OCI-LY1 (cell line): Measurements from ENCODE around the gene CHI3L1.
A peak's percentile ranks its signal among the peaks of the same experiment; 100 is the strongest.

ENCODE experiments used
- H2AFZ ChIP-seq: fragments of 200-600 bp; sonication (generic), shearing (Covaris generic); 2 replicates; pipeline ENCODE4 v1.6.0; 2014; ENCODE audit warnings: antibody characterized with exemption, mild to moderate bottlenecking, low read length
- H3F3A ChIP-seq: fragments of 200-600 bp; sonication (generic), shearing (Covaris generic); 2 replicates; pipeline ENCODE4 v1.6.0; 2014; ENCODE audit warnings: mild to moderate bottlenecking, antibody characterized with exemption, low read length, moderate library complexity; ENCODE audit not compliant: insufficient read depth
- H3K27ac ChIP-seq: fragments of 200-600 bp; sonication (generic); 2 replicates; pipeline ENCODE4 v1.5.1; 2014; ENCODE audit warnings: low read length, mixed run types, mild to moderate bottlenecking, low read depth; ENCODE audit not compliant: poor library complexity, severe bottlenecking
- H3K27me3 ChIP-seq: fragments of 200-600 bp; sonication (generic); 2 replicates; pipeline ENCODE4 v1.6.0; 2014; ENCODE audit warnings: antibody characterized with exemption, mild to moderate bottlenecking, low read length, moderate library complexity; ENCODE audit not compliant: insufficient read depth
- H3K36me3 ChIP-seq: fragments of 200-600 bp; sonication (generic); 2 replicates; pipeline ENCODE4 v1.6.1; 2014; ENCODE audit warnings: mild to moderate bottlenecking, antibody characterized with exemption, low read length, moderate library complexity, mixed read lengths; ENCODE audit not compliant: insufficient read depth
- H3K4me1 ChIP-seq: fragments of 200-600 bp; sonication (generic); 2 replicates; pipeline ENCODE4 v1.5.1; 2014; ENCODE audit warnings: mild to moderate bottlenecking, low read length, moderate library complexity; ENCODE audit not compliant: insufficient read depth, severe bottlenecking
- H3K4me2 ChIP-seq: fragments of 200-600 bp; sonication (generic), shearing (Covaris generic); 2 replicates; pipeline ENCODE4 v1.6.1; 2014; ENCODE audit warnings: low read length
- H3K4me3 ChIP-seq: fragments of 200-600 bp; sonication (generic); 2 replicates; pipeline ENCODE4 v1.5.1; 2014; ENCODE audit warnings: low read length, low read depth, mild to moderate bottlenecking, mixed read lengths; ENCODE audit not compliant: poor library complexity, severe bottlenecking
- H3K79me2 ChIP-seq: fragments of 200-600 bp; shearing (Covaris generic); 2 replicates; pipeline ENCODE4 v1.6.1; 2016; ENCODE audit warnings: mixed run types, low read length, mixed read lengths; ENCODE audit not compliant: insufficient read depth
- H3K9ac ChIP-seq: fragments of 200-600 bp; sonication (generic), shearing (Covaris generic); 2 replicates; pipeline ENCODE4 v1.6.1; 2014; ENCODE audit warnings: mild to moderate bottlenecking, low read length, mixed read lengths
- H3K9me2 ChIP-seq: fragments of 200-600 bp; sonication (generic), shearing (Covaris generic); 2 replicates; pipeline ENCODE4 v1.6.1; 2014; ENCODE audit warnings: low read depth, mild to moderate bottlenecking, low read length, mixed read lengths
- H3K9me3 ChIP-seq: fragments of 200-600 bp; shearing (Covaris generic); 2 replicates; pipeline ENCODE4 v1.6.1; 2014; ENCODE audit warnings: low read length, mixed read lengths
- H4K20me1 ChIP-seq: fragments of 200-600 bp; sonication (generic), shearing (Covaris generic); 2 replicates; pipeline ENCODE4 v1.6.0; 2016; ENCODE audit warnings: mild to moderate bottlenecking, low read length; ENCODE audit not compliant: insufficient read depth
- CTCF ChIP-seq: fragments of 200-600 bp; sonication (generic), shearing (Covaris generic); IDR thresholded peaks from 2 replicates; pipeline ENCODE4 v1.5.1; 2017; ENCODE audit warnings: mild to moderate bottlenecking, antibody characterized with exemption, low read length, moderate library complexity, mixed read lengths
- EZH2 ChIP-seq: fragments of 200-600 bp; sonication (generic), shearing (Covaris generic); IDR thresholded peaks from 2 replicates; pipeline ENCODE4 v1.8.0; 2017; ENCODE audit warnings: borderline replicate concordance, mixed run types, mild to moderate bottlenecking, antibody characterized with exemption, low read length, moderate library complexity, mixed read lengths

The CHI3L1 gene

GRCh38 chr1:203148579-203148978, 37.9 kb downstream of the CHI3L1 start:
- H3K9me3 ChIP-seq = no peaks in the 10 kb centered on the region
- H3K9me2 ChIP-seq = no peaks in the 10 kb centered on the region
- no peaks in the 10 kb centered on the region for H3K36me3 ChIP-seq
- no peak overlapping the region for H3K27ac ChIP-seq
- H3F3A ChIP-seq = no peaks in the 10 kb centered on the region
- no peaks in the 10 kb centered on the region for H3K4me1 ChIP-seq
- no peaks in the 10 kb centered on the region for H3K79me2 ChIP-seq
- H3K4me2 ChIP-seq = no peak overlapping the region
- H3K4me3 ChIP-seq = no peak overlapping the region
- TF ChIP-seq EZH2 (no peak), CTCF (no peak)
- no peak overlapping the region for H3K9ac ChIP-seq
- H4K20me1 ChIP-seq = no peaks in the 10 kb centered on the region
- peaks cover 4% of the 10 kb centered on the region; the same call in 1 of the 2 replicates for H3K27me3 ChIP-seq
- no peak overlapping the region for H2AFZ ChIP-seq

GRCh38 chr1:203148127-203148526, 38.4 kb downstream of the CHI3L1 start:
- no peak overlapping the region for H3K27ac ChIP-seq
- no peaks in the 10 kb centered on the region for H3K9me3 ChIP-seq
- H3K27me3 ChIP-seq = peaks cover 5% of the 10 kb centered on the region; the same call in 1 of the 2 replicates
- TF ChIP-seq EZH2 = no peak
- peak; percentile 41 for TF ChIP-seq CTCF
- H2AFZ ChIP-seq = no peak overlapping the region
- H3K9me2 ChIP-seq = no peaks in the 10 kb centered on the region
- H3F3A ChIP-seq = no peaks in the 10 kb centered on the region
- no peaks in the 10 kb centered on the region for H3K79me2 ChIP-seq
- no peaks in the 10 kb centered on the region for H4K20me1 ChIP-seq
- H3K4me2 ChIP-seq = no peak overlapping the region
- H3K9ac ChIP-seq = no peak overlapping the region
- no peaks in the 10 kb centered on the region for H3K36me3 ChIP-seq
- no peak overlapping the region for H3K4me3 ChIP-seq
- H3K4me1 ChIP-seq = no peaks in the 10 kb centered on the region

GRCh38 chr1:203147376-203147775, 39.1 kb downstream of the CHI3L1 start:
- H3K4me1 ChIP-seq = no peaks in the 10 kb centered on the region
- no peaks in the 10 kb centered on the region for H3K9me2 ChIP-seq
- H3K36me3 ChIP-seq = no peaks in the 10 kb centered on the region
- no peaks in the 10 kb centered on the region for H3K79me2 ChIP-seq
- no peak overlapping the region for H3K27ac ChIP-seq
- H3K4me3 ChIP-seq = no peak overlapping the region
- no peaks in the 10 kb centered on the region for H3F3A ChIP-seq
- TF ChIP-seq EZH2 = no peak
- no peak for TF ChIP-seq CTCF
- no peak overlapping the region for H2AFZ ChIP-seq
- peaks cover 11% of the 10 kb centered on the region; the same call in 1 of the 2 replicates for H3K27me3 ChIP-seq
- no peaks in the 10 kb centered on the region for H4K20me1 ChIP-seq
- no peak overlapping the region for H3K9ac ChIP-seq
- no peak overlapping the region for H3K4me2 ChIP-seq
- no peaks in the 10 kb centered on the region for H3K9me3 ChIP-seq
